Measurements from ENCODE around the gene DMAC1. TPM values are rescaled to one million over a fixed set of nuclear protein-coding genes. Genes with fewer than 3 reads are reported as not detected.

Gene DMAC1
- total and polyA plus RNA-seq, 2 experiments from 2014 or later = 13.1 to 78.2 TPM

- no peaks in the 10 kb centered on the region for H3K27me3 ChIP-seq (replicated peaks; ENCODE audit: insufficient read depth)
- H3K79me2 ChIP-seq (ENCODE audit: insufficient read depth) = peaks cover 11% of the 10 kb centered on the region
- no peak overlapping the region for H3K9ac ChIP-seq
- no peaks in the 10 kb centered on the region for H4K20me1 ChIP-seq (ENCODE audit: insufficient read depth)
- no peak for TF ChIP-seq EZH2phosphoT487 (IDR thresholded peaks at IDR 0.05; ENCODE audit: insufficient read depth, low read depth)
- DNase-seq = peak; percentile 48
- H3K9me3 ChIP-seq (ENCODE audit: low read depth) = no peaks in the 10 kb centered on the region
- no peaks in the 10 kb centered on the region for H3F3A ChIP-seq (ENCODE audit: insufficient read depth)
- no peaks in the 10 kb centered on the region for H3K9me2 ChIP-seq (ENCODE audit: insufficient read depth)
- in situ Hi-C loops (cut with MboI) = no loop called here
- no peak overlapping the region for H2AFZ ChIP-seq
- peaks cover 7% of the 10 kb centered on the region; the same call in 1 of the 2 replicates for H3K4me1 ChIP-seq (ENCODE audit: insufficient read depth)
- H3K27ac ChIP-seq = no peak overlapping the region
- H3K4me2 ChIP-seq (ENCODE audit: unreplicated experiment) = no peak overlapping the region
- H3K4me3 ChIP-seq = no peak overlapping the region
- H3K36me3 ChIP-seq (ENCODE audit: low read depth) = no peaks in the 10 kb centered on the region
Observed at GRCh38 chr9:7802666-7803065, 3.1 kb upstream of the DMAC1 start.

- H3K27ac ChIP-seq = no peak overlapping the region
- H2AFZ ChIP-seq = peak overlapping the region; percentile 95
- peak overlapping the region; percentile 98 for H3K4me2 ChIP-seq (ENCODE audit: unreplicated experiment)
- H3K9me2 ChIP-seq (ENCODE audit: insufficient read depth) = no peaks in the 10 kb centered on the region
- TF ChIP-seq EZH2 (IDR thresholded peaks at IDR 0.05; ENCODE audit: insufficient read depth, poor library complexity, severe bottlenecking) (no peak), EZH2phosphoT487 (IDR thresholded peaks at IDR 0.05; ENCODE audit: insufficient read depth, low read depth) (no peak)
- H3K27me3 ChIP-seq (replicated peaks; ENCODE audit: insufficient read depth) = no peaks in the 10 kb centered on the region
- H3K9me3 ChIP-seq (ENCODE audit: low read depth) = no peaks in the 10 kb centered on the region
- H3K36me3 ChIP-seq (ENCODE audit: low read depth) = peaks cover 9% of the 10 kb centered on the region; the same call in 1 of the 2 replicates
- no peaks in the 10 kb centered on the region for H4K20me1 ChIP-seq (ENCODE audit: insufficient read depth)
- H3K9ac ChIP-seq = peak overlapping the region; percentile 84
- H3K79me2 ChIP-seq (ENCODE audit: insufficient read depth) = peaks cover 11% of the 10 kb centered on the region
- H3F3A ChIP-seq (ENCODE audit: insufficient read depth) = no peaks in the 10 kb centered on the region
- peak overlapping the region; percentile 88 for H3K4me3 ChIP-seq
- in situ Hi-C loops (cut with MboI) = no loop called here
- whole genome bisulfite sequencing, 2 experiments (ENCODE audit: low coverage in 1 of 2, low lambda C conversion rate in 2 of 2, missing lambda C conversion rate in 2 of 2) = 27 to 55% methylated on average over 4 to 8 of the region's 8 CpGs
- no peak for DNase-seq
- peaks cover 7% of the 10 kb centered on the region; the same call in 1 of the 2 replicates for H3K4me1 ChIP-seq (ENCODE audit: insufficient read depth)
Observed at GRCh38 chr9:7799944-7800285, 337 bp upstream of the DMAC1 start.

GRCh38 chr9:7794196-7794595 is 5.4 kb downstream of the DMAC1 start:
- Histone ChIP-seq H4K20me1 (ENCODE audit: insufficient read depth) (no peaks in the 10 kb centered on the region), H3K4me1 (ENCODE audit: insufficient read depth) (peaks cover 7% of the 10 kb centered on the region; the same call in 1 of the 2 replicates), H3F3A (ENCODE audit: insufficient read depth) (no peaks in the 10 kb centered on the region; the same call in 1 of the 2 replicates), H3K9me2 (ENCODE audit: insufficient read depth) (no peaks in the 10 kb centered on the region), H3K27me3 (replicated peaks; ENCODE audit: insufficient read depth) (no peaks in the 10 kb centered on the region), H3K79me2 (ENCODE audit: insufficient read depth) (peaks cover 10% of the 10 kb centered on the region), H2AFZ (no peak overlapping the region), H3K27ac (no peak overlapping the region), H3K4me3 (no peak overlapping the region), H3K9ac (no peak overlapping the region), H3K36me3 (ENCODE audit: low read depth) (peaks cover 9% of the 10 kb centered on the region; the same call in 1 of the 2 replicates), H3K4me2 (ENCODE audit: unreplicated experiment) (no peak overlapping the region), H3K9me3 (ENCODE audit: low read depth) (no peaks in the 10 kb centered on the region)
- WGBS, 2 experiments (ENCODE audit: low coverage in 1 of 2, low lambda C conversion rate in 2 of 2, missing lambda C conversion rate in 2 of 2) = 81 to 83% methylated on average over 3 of the region's 3 CpGs
- DNase-seq = no peak
- in situ Hi-C loops (cut with MboI) = no loop called here
- TF ChIP-seq EZH2 (IDR thresholded peaks at IDR 0.05; ENCODE audit: insufficient read depth, poor library complexity, severe bottlenecking) (no peak), EZH2phosphoT487 (IDR thresholded peaks at IDR 0.05; ENCODE audit: insufficient read depth, low read depth) (no peak)

- H2AFZ ChIP-seq = no peak overlapping the region
- H3K9me2 ChIP-seq (ENCODE audit: insufficient read depth) = no peaks in the 10 kb centered on the region
- no peak overlapping the region for H3K9ac ChIP-seq
- H3K36me3 ChIP-seq (ENCODE audit: low read depth) = peaks cover 6% of the 10 kb centered on the region; the same call in 1 of the 2 replicates
- no peak overlapping the region for H3K4me2 ChIP-seq (ENCODE audit: unreplicated experiment)
- TF ChIP-seq EZH2phosphoT487 (IDR thresholded peaks at IDR 0.05; ENCODE audit: insufficient read depth, low read depth) (no peak), EZH2 (IDR thresholded peaks at IDR 0.05; ENCODE audit: insufficient read depth, poor library complexity, severe bottlenecking) (no peak)
- no peak for DNase-seq
- no peak overlapping the region for H3K4me3 ChIP-seq
- H3K79me2 ChIP-seq (ENCODE audit: insufficient read depth) = no peaks in the 10 kb centered on the region
- H3K4me1 ChIP-seq (ENCODE audit: insufficient read depth) = no peaks in the 10 kb centered on the region
- H3F3A ChIP-seq (ENCODE audit: insufficient read depth) = no peaks in the 10 kb centered on the region; the same call in 1 of the 2 replicates
- H3K27me3 ChIP-seq (replicated peaks; ENCODE audit: insufficient read depth) = no peaks in the 10 kb centered on the region
- in situ Hi-C loops (cut with MboI) = no loop called here
- no peaks in the 10 kb centered on the region for H4K20me1 ChIP-seq (ENCODE audit: insufficient read depth)
- no peaks in the 10 kb centered on the region for H3K9me3 ChIP-seq (ENCODE audit: low read depth)
- H3K27ac ChIP-seq = no peak overlapping the region
- WGBS, 2 experiments (ENCODE audit: low coverage in 1 of 2, low lambda C conversion rate in 2 of 2, missing lambda C conversion rate in 2 of 2) = 82 to 87% methylated on average over 4 of the region's 4 CpGs
Observed at GRCh38 chr9:7791394-7791793, 8.2 kb downstream of the DMAC1 start.

- no peak overlapping the region for H3K27ac ChIP-seq
- no peak overlapping the region for H3K4me3 ChIP-seq
- H4K20me1 ChIP-seq (ENCODE audit: insufficient read depth) = no peaks in the 10 kb centered on the region
- no peaks in the 10 kb centered on the region for H3K4me1 ChIP-seq (ENCODE audit: insufficient read depth)
- H2AFZ ChIP-seq = no peak overlapping the region
- in situ Hi-C loops (cut with MboI) = no loop called here
- no peaks in the 10 kb centered on the region for H3K79me2 ChIP-seq (ENCODE audit: insufficient read depth)
- H3K9me3 ChIP-seq (ENCODE audit: low read depth) = no peaks in the 10 kb centered on the region
- H3K9ac ChIP-seq = no peak overlapping the region
- no peaks in the 10 kb centered on the region for H3K27me3 ChIP-seq (replicated peaks; ENCODE audit: insufficient read depth)
- TF ChIP-seq EZH2phosphoT487 (IDR thresholded peaks at IDR 0.05; ENCODE audit: insufficient read depth, low read depth) = no peak
- TF ChIP-seq EZH2 (IDR thresholded peaks at IDR 0.05; ENCODE audit: insufficient read depth, poor library complexity, severe bottlenecking) = no peak
- H3K9me2 ChIP-seq (ENCODE audit: insufficient read depth) = no peaks in the 10 kb centered on the region
- peaks cover 2% of the 10 kb centered on the region; the same call in 1 of the 2 replicates for H3K36me3 ChIP-seq (ENCODE audit: low read depth)
- no peak overlapping the region for H3K4me2 ChIP-seq (ENCODE audit: unreplicated experiment)
- no peaks in the 10 kb centered on the region; the same call in 1 of the 2 replicates for H3F3A ChIP-seq (ENCODE audit: insufficient read depth)
- no peak for DNase-seq
- 56 to 62% methylated on average over 6 of the region's 6 CpGs for WGBS, 2 experiments (ENCODE audit: low coverage in 1 of 2, low lambda C conversion rate in 2 of 2, missing lambda C conversion rate in 2 of 2)
Observed at GRCh38 chr9:7790819-7791182, 8.8 kb downstream of the DMAC1 start.

All from GM23248 (cell line).